ENCODE results near the gene SMIM44. TPM values are rescaled to one million over a fixed set of nuclear protein-coding genes. Genes with fewer than 3 reads are reported as not detected.

The SMIM44 gene
- total RNA-seq, 1 experiment from 2014 or later = not detected

Other genes with a start within 250 kb of the SMIM44 start
- gene NFIC, start 116.9 kb downstream of the SMIM44 start, total RNA-seq (2014; rRNA removed; shearing (Covaris generic)) = 19.9 and 27.6 TPM in 2 replicates
- not detected in 2 replicates for gene SMIM24, start 2.9 kb downstream of the SMIM44 start, total RNA-seq (2014; rRNA removed; shearing (Covaris generic))
- 29.4 and 40.5 TPM in 2 replicates for gene DOHH, start 17.2 kb upstream of the SMIM44 start, total RNA-seq (2014; rRNA removed; shearing (Covaris generic))
- gene FZR1, start 22.9 kb upstream of the SMIM44 start, total RNA-seq (2014; rRNA removed; shearing (Covaris generic)) = 39.3 and 53.4 TPM in 2 replicates
- gene TEKTIP1, start 55.7 kb upstream of the SMIM44 start, total RNA-seq (2014; rRNA removed; shearing (Covaris generic)) = 0.26 TPM in 1 of 2 replicates, not detected in the other
- gene MFSD12, start 74.1 kb upstream of the SMIM44 start, total RNA-seq (2014; rRNA removed; shearing (Covaris generic)) = 124 and 132 TPM in 2 replicates
- gene HMG20B, start 89.5 kb upstream of the SMIM44 start, total RNA-seq (2014; rRNA removed; shearing (Covaris generic)) = 229 and 260 TPM in 2 replicates
- gene GIPC3, start 102.0 kb upstream of the SMIM44 start, total RNA-seq (2014; rRNA removed; shearing (Covaris generic)) = 9.2 and 13.1 TPM in 2 replicates
- not detected in 2 replicates for gene TBXA2R, start 123.4 kb upstream of the SMIM44 start, total RNA-seq (2014; rRNA removed; shearing (Covaris generic))
- 29.3 and 45.2 TPM in 2 replicates for gene CACTIN, start 143.3 kb upstream of the SMIM44 start, total RNA-seq (2014; rRNA removed; shearing (Covaris generic))
- gene PIP5K1C, start 217.0 kb upstream of the SMIM44 start, total RNA-seq (2014; rRNA removed; shearing (Covaris generic)) = 15.9 and 21.1 TPM in 2 replicates
- not detected in 2 replicates for gene TJP3, start 224.9 kb upstream of the SMIM44 start, total RNA-seq (2014; rRNA removed; shearing (Covaris generic))